SK-N-SH (cell line): ENCODE results near the gene ADGRE2.

Source experiments
- EP300 ChIP-seq, 2 experiments: IDR thresholded peaks; 2 replicates each; pipeline versions ENCODE4 v1.4.0 to v1.6.1; 2012; ENCODE audit warnings: borderline replicate concordance in 1 of 2, low read depth in 1 of 2, low read length in 1 of 2
- JUND ChIP-seq: IDR thresholded peaks from 2 replicates; pipeline ENCODE4 v1.4.0; 2012
- MAX ChIP-seq: IDR thresholded peaks from 2 replicates; pipeline ENCODE4 v1.4.0; 2012; ENCODE audit warnings: low read depth
- MEF2A ChIP-seq: IDR thresholded peaks from 2 replicates; pipeline ENCODE4 v1.4.0; 2012; ENCODE audit warnings: low read depth, borderline replicate concordance
- POLR2AphosphoS5 ChIP-seq: IDR thresholded peaks from 2 replicates; pipeline ENCODE4 v1.6.1; 2012; ENCODE audit warnings: low read depth, low read length
- RCOR1 ChIP-seq: fragments of 150-350 bp; IDR thresholded peaks from 2 replicates; pipeline ENCODE4 v1.6.1; 2017; ENCODE audit warnings: antibody characterized with exemption, low read length
- TAF1 ChIP-seq: IDR thresholded peaks from 2 replicates; pipeline ENCODE4 v1.6.1; 2012; ENCODE audit warnings: low read depth, mild to moderate bottlenecking, low read length, moderate library complexity, borderline replicate concordance
- USF1 ChIP-seq: IDR thresholded peaks from 2 replicates; pipeline ENCODE4 v1.4.0; 2012; ENCODE audit warnings: low read depth, borderline replicate concordance
- USF2 ChIP-seq: fragments of 150-350 bp; IDR thresholded peaks from 2 replicates; pipeline ENCODE4 v1.6.1; 2017; ENCODE audit warnings: antibody characterized with exemption, low read length, low read depth, borderline replicate concordance
- YY1 ChIP-seq: IDR thresholded peaks from 2 replicates; pipeline ENCODE4 v1.4.0; 2012; ENCODE audit warnings: low read depth, mild to moderate bottlenecking
- ZBTB33 ChIP-seq: IDR thresholded peaks from 2 replicates; pipeline ENCODE4 v1.4.0; 2012; ENCODE audit warnings: low read depth, borderline replicate concordance
- TF ChIP-seq, protein P1 (sequence below): fragments of 200-600 bp; sonication (generic); IDR thresholded peaks from 2 replicates; pipeline ENCODE4 v1.6.1; 2017; ENCODE audit warnings: antibody characterized with exemption, mild to moderate bottlenecking, moderate library complexity
- TF ChIP-seq, protein P2 (sequence below): IDR thresholded peaks from 2 replicates; pipeline ENCODE4 v1.6.1; 2012; ENCODE audit warnings: mild to moderate bottlenecking, low read depth, low read length, moderate library complexity

GRCh38 chr19:14695471-14695870 is 82.9 kb downstream of the ADGRE2 start:
- TF ChIP-seq POLR2AphosphoS5, result no peak
- TF ChIP-seq RCOR1, result no peak
- TF ChIP-seq, protein P1, sequence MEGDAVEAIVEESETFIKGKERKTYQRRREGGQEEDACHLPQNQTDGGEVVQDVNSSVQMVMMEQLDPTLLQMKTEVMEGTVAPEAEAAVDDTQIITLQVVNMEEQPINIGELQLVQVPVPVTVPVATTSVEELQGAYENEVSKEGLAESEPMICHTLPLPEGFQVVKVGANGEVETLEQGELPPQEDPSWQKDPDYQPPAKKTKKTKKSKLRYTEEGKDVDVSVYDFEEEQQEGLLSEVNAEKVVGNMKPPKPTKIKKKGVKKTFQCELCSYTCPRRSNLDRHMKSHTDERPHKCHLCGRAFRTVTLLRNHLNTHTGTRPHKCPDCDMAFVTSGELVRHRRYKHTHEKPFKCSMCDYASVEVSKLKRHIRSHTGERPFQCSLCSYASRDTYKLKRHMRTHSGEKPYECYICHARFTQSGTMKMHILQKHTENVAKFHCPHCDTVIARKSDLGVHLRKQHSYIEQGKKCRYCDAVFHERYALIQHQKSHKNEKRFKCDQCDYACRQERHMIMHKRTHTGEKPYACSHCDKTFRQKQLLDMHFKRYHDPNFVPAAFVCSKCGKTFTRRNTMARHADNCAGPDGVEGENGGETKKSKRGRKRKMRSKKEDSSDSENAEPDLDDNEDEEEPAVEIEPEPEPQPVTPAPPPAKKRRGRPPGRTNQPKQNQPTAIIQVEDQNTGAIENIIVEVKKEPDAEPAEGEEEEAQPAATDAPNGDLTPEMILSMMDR, result no peak
- TF ChIP-seq TAF1, result no peak
- TF ChIP-seq MAX, result no peak
- TF ChIP-seq, protein P2, sequence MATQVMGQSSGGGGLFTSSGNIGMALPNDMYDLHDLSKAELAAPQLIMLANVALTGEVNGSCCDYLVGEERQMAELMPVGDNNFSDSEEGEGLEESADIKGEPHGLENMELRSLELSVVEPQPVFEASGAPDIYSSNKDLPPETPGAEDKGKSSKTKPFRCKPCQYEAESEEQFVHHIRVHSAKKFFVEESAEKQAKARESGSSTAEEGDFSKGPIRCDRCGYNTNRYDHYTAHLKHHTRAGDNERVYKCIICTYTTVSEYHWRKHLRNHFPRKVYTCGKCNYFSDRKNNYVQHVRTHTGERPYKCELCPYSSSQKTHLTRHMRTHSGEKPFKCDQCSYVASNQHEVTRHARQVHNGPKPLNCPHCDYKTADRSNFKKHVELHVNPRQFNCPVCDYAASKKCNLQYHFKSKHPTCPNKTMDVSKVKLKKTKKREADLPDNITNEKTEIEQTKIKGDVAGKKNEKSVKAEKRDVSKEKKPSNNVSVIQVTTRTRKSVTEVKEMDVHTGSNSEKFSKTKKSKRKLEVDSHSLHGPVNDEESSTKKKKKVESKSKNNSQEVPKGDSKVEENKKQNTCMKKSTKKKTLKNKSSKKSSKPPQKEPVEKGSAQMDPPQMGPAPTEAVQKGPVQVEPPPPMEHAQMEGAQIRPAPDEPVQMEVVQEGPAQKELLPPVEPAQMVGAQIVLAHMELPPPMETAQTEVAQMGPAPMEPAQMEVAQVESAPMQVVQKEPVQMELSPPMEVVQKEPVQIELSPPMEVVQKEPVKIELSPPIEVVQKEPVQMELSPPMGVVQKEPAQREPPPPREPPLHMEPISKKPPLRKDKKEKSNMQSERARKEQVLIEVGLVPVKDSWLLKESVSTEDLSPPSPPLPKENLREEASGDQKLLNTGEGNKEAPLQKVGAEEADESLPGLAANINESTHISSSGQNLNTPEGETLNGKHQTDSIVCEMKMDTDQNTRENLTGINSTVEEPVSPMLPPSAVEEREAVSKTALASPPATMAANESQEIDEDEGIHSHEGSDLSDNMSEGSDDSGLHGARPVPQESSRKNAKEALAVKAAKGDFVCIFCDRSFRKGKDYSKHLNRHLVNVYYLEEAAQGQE, result no peak
- no peak for TF ChIP-seq USF2
- TF ChIP-seq JUND, result no peak
- no peak for TF ChIP-seq YY1
- no peak for TF ChIP-seq EP300 (IDR thresholded peaks at IDR 0.05; ENCODE audit: borderline replicate concordance in 1 of 2, low read depth in 1 of 2, low read length in 1 of 2)
- no peak for TF ChIP-seq MEF2A
- no peak for TF ChIP-seq ZBTB33
- TF ChIP-seq USF1, result no peak
